Activated naive CD4-positive, alpha-beta T cell treated with anti-CD3 and anti-CD28 coated beads for 36 hours (primary cell): ENCODE data around the gene SIRT2. TPM values are rescaled to one million over a fixed set of nuclear protein-coding genes. Genes with fewer than 3 reads are reported as not detected.

Source experiments
- CTCF ChIA-PET: fragments of 350-600 bp; sonication (Branson Sonifier 250); formaldehyde crosslinking; loops from one replicate; lab custom pipeline; 2021; ENCODE audit warnings: antibody characterized with exemption; lab: Charles Lee
- DNase-seq: peaks from one replicate; pipeline ENCODE4 v3.0.0-alpha.2; 2020
- H3K27ac Mint-ChIP-seq: one replicate; pipeline ENCODE4 v1.8.0; 2021; ENCODE audit warnings: mild to moderate bottlenecking, mixed read lengths
- H3K27me3 Mint-ChIP-seq: one replicate; pipeline ENCODE4 v1.8.0; 2021; ENCODE audit warnings: low read depth, mixed read lengths
- H3K36me3 Mint-ChIP-seq: one replicate; pipeline ENCODE4 v1.8.0; 2021; ENCODE audit warnings: low read depth, mixed read lengths
- H3K4me1 Mint-ChIP-seq: one replicate; pipeline ENCODE4 v1.8.0; 2021; ENCODE audit warnings: low read depth, mixed read lengths
- H3K4me3 Mint-ChIP-seq: one replicate; pipeline ENCODE4 v1.8.0; 2021; ENCODE audit warnings: mild to moderate bottlenecking, moderate library complexity, mixed read lengths
- H3K9me3 Mint-ChIP-seq: one replicate; pipeline ENCODE4 v1.8.0; 2021; ENCODE audit warnings: mixed read lengths
- intact Hi-C: fragments of 100-400 bp; cut with micrococcal nuclease; formaldehyde crosslinking; loops from one replicate; pipeline ENCODE4 v1.15.1; 2023
- total RNA-seq, 2 experiments: library from RNA; stranded (reverse); gene quantifications; one replicate each; pipeline ENCODE4 v1.2.3, GENCODE V29; 2021

The SIRT2 gene
- total RNA-seq, 2 experiments from 2014 or later, result 18.2 to 19.6 TPM

DNA sequence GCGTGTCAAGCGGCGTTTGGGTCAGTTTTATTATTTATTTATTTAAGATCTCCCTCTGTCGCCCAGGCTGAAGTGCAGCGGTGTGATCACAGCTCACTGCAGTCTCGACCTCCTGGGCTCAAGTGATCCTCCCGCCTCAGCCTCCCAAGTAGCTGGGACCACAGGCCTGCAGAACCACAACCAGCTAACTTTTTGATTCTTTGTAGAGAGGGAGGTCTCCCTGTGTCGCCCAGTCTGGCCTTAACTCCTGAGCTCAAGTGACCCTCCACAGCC is 32.0 kb upstream of the SIRT2 start:
- Mint-ChIP-seq H3K27me3 (no peaks in the 10 kb centered on the region), H3K36me3 (peaks cover 31% of the 10 kb centered on the region), H3K4me3 (peak overlapping the region; percentile 98), H3K9me3 (peaks cover 4% of the 10 kb centered on the region), H3K27ac (peak overlapping the region; percentile 96), H3K4me1 (peaks cover 41% of the 10 kb centered on the region)
- intact Hi-C loops, result loop anchor here (2.0 kb wide), 1 partner anchor 529 kb away; the partner anchor contains the start of gene FAM98C
- CTCF ChIA-PET, result interaction anchor here (0.6 to 2.4 kb wide), 9 partner anchors 8 to 528 kb away, joined by 3 to 13 read pairs (median 3); partner anchors contain the start of gene FAM98C
- no peak for DNase-seq

DNA sequence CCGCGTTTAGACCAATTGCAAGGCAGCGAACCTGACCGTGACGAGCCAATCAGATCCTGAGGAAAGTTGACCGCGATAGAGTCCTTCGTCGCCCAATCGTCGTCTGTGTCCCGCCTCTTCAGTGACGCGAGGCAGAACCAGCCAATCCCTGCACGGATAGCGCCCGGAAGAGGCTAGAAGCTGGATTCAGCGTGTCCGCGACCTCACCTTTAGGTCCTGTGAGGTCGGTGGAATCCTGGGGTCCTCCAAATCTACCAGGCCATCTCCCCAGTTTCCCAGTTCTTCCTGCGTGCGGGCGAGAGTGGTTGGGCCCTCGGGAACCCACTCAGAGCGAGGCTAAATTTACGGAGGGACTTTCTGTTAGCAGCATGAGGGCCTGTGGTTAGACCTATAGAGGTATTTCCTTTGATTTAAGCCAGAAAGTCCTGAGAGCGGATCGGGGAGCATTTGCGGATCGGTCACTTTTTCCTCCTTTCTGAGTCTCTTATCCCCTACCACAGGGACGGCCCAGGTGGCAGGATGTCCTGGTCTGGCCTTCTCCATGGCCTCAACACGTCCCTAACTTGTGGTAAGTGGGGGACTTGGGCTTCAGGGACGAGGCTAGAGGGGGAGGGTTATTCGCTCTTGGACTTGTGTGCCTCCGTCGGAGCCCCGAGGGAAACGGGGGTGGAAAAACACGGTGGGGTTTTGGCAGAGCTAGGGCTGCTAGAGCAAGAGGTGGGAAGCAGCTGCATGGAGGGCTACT is 31.5 kb upstream of the SIRT2 start, which contains the start of gene MRPS12:
Gene MRPS12 (plus strand): TSS at position 169 of the 745 bp plus-strand sequence. CDS start 351 bp downstream, at position 520.
- peak within 1 kb of the TSS; percentile 96 for H3K27ac Mint-ChIP-seq
- peaks cover 4% of the 10 kb centered on the region for H3K9me3 Mint-ChIP-seq
- peaks cover 31% of the 10 kb centered on the region for H3K36me3 Mint-ChIP-seq
- peak; percentile 99 for DNase-seq
- CTCF ChIA-PET, result interaction anchor here (0.6 to 2.4 kb wide), 28 partner anchors 9 to 528 kb away, joined by 3 to 22 read pairs (median 4); partner anchors contain the start of genes FAM98C, NFKBIB, RINL and SIRT2
- H3K27me3 Mint-ChIP-seq, result no peaks in the 10 kb centered on the region
- H3K4me1 Mint-ChIP-seq, result peaks cover 41% of the 10 kb centered on the region
- H3K4me3 Mint-ChIP-seq, result peak within 1 kb of the TSS; percentile 98
- intact Hi-C loops, result loop anchor here (1.0 to 2.0 kb wide), 12 partner anchors 32 to 596 kb away; partner anchors contain the start of genes CATSPERG, ECH1, FAM98C and NFKBIB

DNA sequence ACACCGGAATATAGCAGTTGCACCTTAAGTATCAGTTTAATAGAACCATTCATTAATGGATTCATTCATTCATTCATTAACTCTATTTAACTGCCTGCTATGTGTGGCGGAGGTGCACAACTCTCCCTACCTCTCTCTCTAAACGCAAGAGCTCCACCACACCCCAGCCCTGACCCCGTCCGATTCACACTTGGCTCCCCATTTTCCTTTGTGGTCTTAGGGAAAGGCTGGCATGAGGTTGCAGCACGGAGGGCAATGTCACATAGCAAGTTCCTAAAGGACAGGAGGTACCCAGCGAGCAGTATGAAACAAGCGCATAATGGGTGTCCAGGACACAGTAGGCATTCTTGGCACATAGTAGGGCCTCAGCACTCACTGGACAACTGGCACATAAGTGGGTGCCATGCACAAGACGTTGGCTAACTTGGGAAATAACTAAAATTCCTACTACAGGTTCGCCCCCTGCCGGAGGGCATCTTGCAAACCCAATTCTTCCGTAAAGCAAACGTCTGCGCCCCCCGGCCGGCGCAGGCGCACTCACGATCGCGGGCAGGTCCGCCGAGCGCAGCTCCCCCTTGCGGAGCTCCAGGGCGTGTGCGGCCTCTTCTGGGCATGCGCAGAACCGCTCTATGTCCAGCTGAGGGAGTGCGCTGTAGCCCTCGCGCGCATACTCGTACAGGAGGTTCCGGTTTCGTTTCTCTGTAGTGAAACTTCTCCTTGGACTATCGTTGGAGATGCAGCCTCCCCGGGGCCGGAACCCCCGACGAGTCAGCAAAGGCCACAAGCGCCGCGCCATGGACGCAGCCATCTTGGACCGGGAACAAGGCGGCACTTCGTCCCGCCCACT is 30.7 kb upstream of the SIRT2 start, which contains the start of gene SARS2:
Gene SARS2 (minus strand): TSS at position 835 of the 847 bp plus-strand sequence. CDS start 27 bp downstream, at position 808.
- Mint-ChIP-seq H3K4me1 (peaks cover 41% of the 10 kb centered on the region), H3K36me3 (peaks cover 31% of the 10 kb centered on the region), H3K4me3 (peak within 1 kb of the TSS; percentile 98), H3K27me3 (no peaks in the 10 kb centered on the region), H3K27ac (peak within 1 kb of the TSS; percentile 96), H3K9me3 (peaks cover 4% of the 10 kb centered on the region)
- peak; percentile 94 for DNase-seq
- CTCF ChIA-PET, result interaction anchor here (0.6 to 2.4 kb wide), 23 partner anchors 9 to 527 kb away, joined by 3 to 22 read pairs (median 4); partner anchors contain the start of genes FAM98C, NFKBIB, RINL and SIRT2
- intact Hi-C loops, result loop anchor here (1.0 to 2.0 kb wide), 12 partner anchors 31 to 595 kb away; partner anchors contain the start of genes CATSPERG, ECH1, FAM98C and NFKBIB

DNA sequence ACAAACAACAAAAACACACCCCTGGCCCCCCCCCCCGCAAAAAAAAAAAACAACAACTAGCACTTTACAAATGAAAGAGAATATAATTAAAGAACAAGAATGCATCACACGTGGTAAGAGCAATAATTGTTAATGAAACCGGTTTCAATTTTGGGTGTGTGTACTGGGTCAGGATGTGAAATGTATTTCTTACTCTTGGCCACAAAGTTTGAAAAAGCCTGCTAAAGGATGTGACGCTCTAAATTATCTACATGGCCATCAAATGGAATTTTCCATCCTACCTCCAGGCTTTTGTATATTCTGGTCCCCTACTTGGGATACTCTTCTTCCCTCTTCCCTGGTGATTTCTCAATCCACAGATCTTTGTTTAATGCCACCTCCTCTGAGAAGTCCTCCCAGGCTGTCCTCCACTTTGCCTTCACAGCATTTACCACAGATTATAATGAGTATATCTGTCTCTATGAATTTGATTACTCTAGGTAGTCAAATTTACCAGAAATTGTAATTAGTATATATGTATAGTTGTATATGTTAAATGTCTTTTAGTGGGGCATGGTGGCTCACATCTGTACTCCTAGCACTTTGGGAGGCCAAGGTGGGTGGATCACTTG is 29.1 kb upstream of the SIRT2 start:
- no peaks in the 10 kb centered on the region for H3K9me3 Mint-ChIP-seq
- no peaks in the 10 kb centered on the region for H3K27me3 Mint-ChIP-seq
- intact Hi-C loops, result no loop called here
- CTCF ChIA-PET, result interaction anchor here (0.7 to 2.1 kb wide), 3 partner anchors 27 to 399 kb away, joined by 4 to 22 read pairs (median 5); partner anchors contain the start of genes NFKBIB, RINL and SIRT2
- H3K36me3 Mint-ChIP-seq, result peaks cover 27% of the 10 kb centered on the region
- no peak for DNase-seq
- H3K27ac Mint-ChIP-seq, result no peak overlapping the region
- H3K4me3 Mint-ChIP-seq, result peak overlapping the region; percentile 98
- peaks cover 40% of the 10 kb centered on the region for H3K4me1 Mint-ChIP-seq

DNA sequence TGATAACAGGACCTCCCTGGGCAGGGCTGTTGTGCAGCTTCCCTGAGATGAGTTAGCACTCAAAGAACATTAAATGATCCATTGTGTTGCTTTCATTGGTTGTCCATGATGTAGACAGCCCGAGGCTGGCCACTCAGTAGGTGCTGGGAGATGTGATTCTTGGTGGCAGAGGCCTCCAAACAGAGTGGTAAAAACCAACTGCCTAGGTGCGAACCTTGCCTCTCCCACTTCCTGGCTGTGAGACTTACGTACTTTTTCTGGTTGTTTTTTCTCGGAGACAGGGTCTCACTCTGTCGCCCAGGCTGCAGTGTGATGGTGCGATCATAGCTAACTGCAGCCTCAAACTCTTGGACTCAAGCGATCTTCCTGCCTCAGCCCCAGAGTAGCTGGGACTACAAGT is 25.0 kb upstream of the SIRT2 start:
- Mint-ChIP-seq H3K4me1 (peaks cover 13% of the 10 kb centered on the region), H3K4me3 (no peak overlapping the region), H3K9me3 (no peaks in the 10 kb centered on the region), H3K27ac (no peak overlapping the region), H3K27me3 (no peaks in the 10 kb centered on the region), H3K36me3 (peaks cover 23% of the 10 kb centered on the region)
- intact Hi-C loops, result no loop called here
- CTCF ChIA-PET, result no interaction called here
- DNase-seq, result no peak

DNA sequence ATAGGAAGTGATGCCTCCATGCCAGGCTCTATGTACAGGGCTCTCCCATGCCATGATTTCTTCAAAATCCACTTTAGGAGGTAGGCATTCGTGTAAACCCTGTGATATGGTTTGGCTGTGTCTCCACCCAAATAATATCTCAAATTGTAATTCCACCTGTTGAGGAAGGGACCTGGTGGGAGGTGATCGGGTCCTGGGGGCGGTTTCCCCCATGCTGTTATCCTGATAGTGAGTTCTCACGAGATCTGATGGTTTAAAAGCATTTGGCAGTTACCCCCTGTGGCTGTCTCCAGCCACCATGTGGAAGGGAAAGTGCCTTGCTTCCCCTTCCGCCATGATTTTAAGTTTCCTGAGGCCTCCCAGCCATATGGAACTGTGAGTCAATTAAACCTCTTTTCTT is 23.1 kb upstream of the SIRT2 start:
- intact Hi-C loops, result no loop called here
- Mint-ChIP-seq H3K27me3 (no peaks in the 10 kb centered on the region), H3K9me3 (no peaks in the 10 kb centered on the region)

DNA sequence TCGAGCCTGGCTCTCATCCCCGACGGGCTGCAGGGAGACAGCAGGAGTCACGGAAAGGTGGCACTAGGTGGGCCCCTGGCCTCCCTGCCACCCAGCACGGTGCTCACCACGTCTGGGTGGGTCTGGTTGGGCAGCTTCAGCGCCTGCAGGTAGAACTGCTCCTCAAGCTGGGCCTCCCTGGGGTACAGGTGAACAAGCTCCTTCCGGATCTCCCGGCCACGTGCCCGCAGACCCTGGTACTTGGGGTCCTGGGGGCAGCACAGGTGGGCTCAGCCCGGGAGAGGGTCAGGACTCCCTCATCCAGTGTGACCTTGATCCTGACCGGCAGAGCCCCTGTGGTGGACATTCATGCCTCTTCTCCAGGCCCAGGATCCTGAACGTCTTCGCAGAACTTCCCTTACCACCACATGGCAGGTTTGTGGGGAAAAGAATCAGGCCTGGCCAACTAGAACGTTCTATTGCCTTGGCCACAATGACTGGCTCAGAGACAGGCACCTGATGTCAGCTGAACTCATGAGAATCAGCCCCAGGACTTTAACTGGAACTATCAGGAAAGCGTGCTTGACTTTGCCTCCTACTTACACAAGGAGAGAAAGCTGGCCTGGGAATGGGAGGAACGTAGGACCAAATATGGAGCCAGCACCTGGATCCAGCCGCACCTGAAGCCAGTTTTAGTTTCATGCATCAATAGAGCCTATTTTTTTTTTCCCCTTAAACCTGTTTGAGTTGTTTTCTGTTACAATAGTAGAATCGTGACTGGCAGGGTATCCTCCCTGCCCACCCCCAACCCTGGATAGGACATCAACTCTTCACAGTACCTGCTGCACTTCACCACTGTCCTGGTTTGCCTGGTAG is 22.2 kb upstream of the SIRT2 start:
- DNase-seq, result no peak
- Mint-ChIP-seq H3K27ac (no peak overlapping the region), H3K36me3 (peaks cover 23% of the 10 kb centered on the region), H3K4me1 (no peaks in the 10 kb centered on the region), H3K9me3 (no peaks in the 10 kb centered on the region), H3K27me3 (no peaks in the 10 kb centered on the region), H3K4me3 (no peak overlapping the region)
- intact Hi-C loops, result no loop called here
- CTCF ChIA-PET, result interaction anchor here (1.0 kb wide), 1 partner anchor 9 kb away, joined by 4 read pairs; the partner anchor contains the start of genes MRPS12 and SARS2

More for the DNA sequence above, 23.1 kb upstream of the SIRT2 start:
- Mint-ChIP-seq H3K36me3 (peaks cover 23% of the 10 kb centered on the region), H3K4me1 (no peaks in the 10 kb centered on the region), H3K4me3 (no peak overlapping the region), H3K27ac (no peak overlapping the region)
- DNase-seq, result no peak
- CTCF ChIA-PET, result no interaction called here

DNA sequence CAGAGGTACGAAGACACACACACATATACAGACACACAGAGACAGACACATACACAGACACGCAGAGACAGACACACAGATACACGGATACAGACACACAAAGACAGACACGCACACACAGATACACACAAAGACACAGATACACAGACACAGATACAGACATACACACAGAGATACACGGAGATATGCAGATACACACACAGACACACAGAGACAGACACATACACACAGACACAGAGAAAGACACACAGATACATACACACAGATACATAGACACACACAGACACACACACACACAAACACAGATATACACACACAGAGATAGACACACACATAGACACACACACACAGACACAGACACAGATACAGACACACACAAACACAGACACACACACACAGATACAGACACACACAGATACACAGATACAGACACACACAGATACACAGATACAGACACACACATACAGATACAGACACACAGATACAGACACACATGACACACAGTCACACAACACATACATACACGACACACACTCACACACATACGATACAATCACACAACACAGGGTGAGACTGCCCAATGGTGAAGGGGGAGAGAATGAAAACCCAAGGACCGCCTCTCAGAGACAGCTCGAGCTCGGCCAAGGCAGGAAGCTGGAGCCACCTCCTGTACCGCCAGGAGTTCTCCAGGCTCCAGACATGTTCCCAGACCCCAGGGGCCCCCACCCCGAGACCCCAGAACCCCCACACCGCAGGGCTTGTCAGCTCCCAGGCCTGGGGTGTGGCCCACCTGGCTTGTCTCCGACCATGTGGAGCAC is 21.4 kb upstream of the SIRT2 start:
- DNase-seq, result no peak
- H3K27me3 Mint-ChIP-seq, result no peaks in the 10 kb centered on the region
- intact Hi-C loops, result no loop called here
- H3K4me1 Mint-ChIP-seq, result no peaks in the 10 kb centered on the region
- H3K27ac Mint-ChIP-seq, result no peak overlapping the region
- no peak overlapping the region for H3K4me3 Mint-ChIP-seq
- CTCF ChIA-PET, result interaction anchor here (1.0 to 1.7 kb wide), 2 partner anchors 10 kb away, joined by 4 to 6 read pairs; partner anchors contain the start of genes MRPS12 and SARS2
- H3K9me3 Mint-ChIP-seq, result no peaks in the 10 kb centered on the region
- peaks cover 23% of the 10 kb centered on the region for H3K36me3 Mint-ChIP-seq

DNA sequence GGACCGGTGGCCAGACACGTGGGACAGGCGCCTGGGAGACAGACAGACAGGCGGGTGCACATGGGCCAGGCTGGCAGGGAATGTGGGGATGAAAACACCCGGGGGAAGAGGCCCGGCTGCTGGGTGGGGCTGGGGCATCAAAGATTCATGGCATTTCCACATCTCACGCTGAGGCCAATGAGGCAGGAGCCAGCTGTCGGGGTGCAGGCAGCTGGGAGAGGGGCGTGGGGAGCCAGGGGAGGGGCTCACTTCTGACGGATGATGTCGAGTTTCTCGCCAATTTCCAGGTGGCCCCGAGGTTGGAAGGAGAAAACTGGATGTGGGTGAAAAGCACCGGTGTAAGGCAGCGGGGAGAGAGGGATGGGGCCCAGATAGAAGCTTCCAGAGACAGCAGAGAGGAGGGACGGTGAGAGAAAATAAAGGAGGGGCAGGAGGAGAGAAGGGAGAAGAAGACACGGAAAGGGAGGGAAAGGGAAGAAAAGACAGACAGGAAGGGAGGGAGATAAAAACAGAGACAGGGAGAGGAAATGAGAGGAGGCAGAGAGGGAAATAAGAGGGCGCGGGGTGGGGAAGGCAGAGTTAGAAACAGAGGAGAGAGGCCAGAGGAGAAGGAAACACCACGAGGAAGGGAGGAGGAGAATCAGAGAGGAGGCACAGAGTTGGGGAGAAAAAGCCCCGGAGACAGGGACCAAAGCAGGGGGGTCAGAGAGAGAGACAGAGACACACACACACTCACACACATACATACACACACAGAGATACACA is 20.6 kb upstream of the SIRT2 start:
- H3K4me3 Mint-ChIP-seq, result no peak overlapping the region
- H3K27ac Mint-ChIP-seq, result no peak overlapping the region
- H3K27me3 Mint-ChIP-seq, result no peaks in the 10 kb centered on the region
- no peaks in the 10 kb centered on the region for H3K4me1 Mint-ChIP-seq
- H3K36me3 Mint-ChIP-seq, result peaks cover 21% of the 10 kb centered on the region
- DNase-seq, result no peak
- intact Hi-C loops, result no loop called here
- H3K9me3 Mint-ChIP-seq, result no peaks in the 10 kb centered on the region
- CTCF ChIA-PET, result interaction anchor here (0.6 to 1.7 kb wide), 2 partner anchors 10 to 51 kb away, joined by 3 to 6 read pairs; partner anchors contain the start of genes MRPS12 and SARS2

DNA sequence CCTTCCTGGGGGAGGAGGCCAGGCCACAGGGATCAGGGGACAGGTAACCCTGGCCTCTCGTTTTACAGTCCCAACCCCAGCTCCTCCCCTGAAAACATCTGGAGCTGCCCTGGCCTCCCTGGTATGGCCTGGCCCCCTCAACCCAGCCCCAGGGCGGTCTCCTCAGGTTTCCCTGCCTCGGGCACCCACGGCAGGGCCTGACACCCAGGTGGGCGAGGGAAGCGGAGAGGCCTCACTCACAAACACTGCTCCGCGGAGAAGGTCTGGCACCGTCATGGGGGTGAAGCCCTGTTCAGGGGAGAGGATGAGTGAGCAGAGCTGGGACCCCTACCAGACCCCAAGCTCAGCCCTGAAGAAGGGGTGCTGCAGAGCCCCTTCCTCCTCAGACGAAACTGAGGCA is 19.1 kb upstream of the SIRT2 start:
- no peak for DNase-seq
- Mint-ChIP-seq H3K36me3 (peaks cover 20% of the 10 kb centered on the region), H3K27me3 (no peaks in the 10 kb centered on the region), H3K9me3 (no peaks in the 10 kb centered on the region), H3K27ac (no peak overlapping the region), H3K4me1 (no peaks in the 10 kb centered on the region), H3K4me3 (no peak overlapping the region)
- CTCF ChIA-PET, result no interaction called here
- intact Hi-C loops, result no loop called here
